ENCODE data around the gene CCDC102A.
A peak's percentile ranks its signal among the peaks of the same experiment; 100 is the strongest.

The CCDC102A gene

GRCh38 chr16:57576429-57576870 lies 40.1 kb upstream of the CCDC102A start:
- TF ChIP-seq ZFX (IDR thresholded peaks at IDR 0.05) (no peak), CTCF (conservative IDR thresholded peaks at IDR 0.05) (peak; percentile 95)
- H3K27ac ChIP-seq, result no peak overlapping the region

DNA sequence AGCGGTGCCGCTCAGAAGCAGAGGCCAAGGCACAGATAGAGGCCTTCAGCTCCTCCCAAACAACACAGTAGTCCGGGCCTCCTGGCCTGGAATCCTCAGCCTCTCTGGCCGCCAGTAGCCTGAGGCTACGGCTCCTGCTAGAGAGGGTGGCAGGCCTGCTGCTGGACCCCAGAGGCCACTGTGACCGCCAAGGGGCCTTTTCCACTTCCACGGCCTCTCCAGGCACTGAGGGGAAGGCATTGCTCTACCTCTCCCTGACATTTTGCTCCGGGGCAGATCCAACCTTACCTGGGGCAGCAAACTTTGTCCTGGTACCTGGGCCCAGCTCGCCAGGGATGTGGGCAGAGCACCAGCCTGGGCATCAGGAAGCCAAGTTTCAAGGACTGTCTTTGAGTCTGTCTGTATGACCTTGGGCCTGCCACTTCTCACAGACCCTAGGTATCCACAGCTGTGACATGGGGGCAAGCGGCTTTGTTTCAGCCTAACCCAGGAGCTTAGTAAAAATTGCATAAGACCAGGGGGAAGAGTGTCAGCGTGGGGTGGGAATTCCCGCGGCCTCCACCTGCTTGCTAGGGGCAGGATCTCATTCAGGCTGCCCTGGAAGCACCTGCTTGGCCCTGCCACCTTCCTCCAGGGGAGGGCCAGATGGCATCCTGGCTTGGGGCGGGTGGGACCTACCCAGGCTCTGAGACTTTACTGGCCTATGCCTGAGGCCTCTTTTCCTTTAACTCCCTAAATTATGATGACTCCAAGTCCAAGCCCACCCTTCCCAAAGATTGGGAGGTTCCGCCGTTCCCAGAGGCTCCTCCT lies 39.3 kb upstream of the CCDC102A start:
- no peak overlapping the region for H3K27ac ChIP-seq
- TF ChIP-seq CTCF (conservative IDR thresholded peaks at IDR 0.05) (no peak), ZFX (IDR thresholded peaks at IDR 0.05) (no peak)

DNA sequence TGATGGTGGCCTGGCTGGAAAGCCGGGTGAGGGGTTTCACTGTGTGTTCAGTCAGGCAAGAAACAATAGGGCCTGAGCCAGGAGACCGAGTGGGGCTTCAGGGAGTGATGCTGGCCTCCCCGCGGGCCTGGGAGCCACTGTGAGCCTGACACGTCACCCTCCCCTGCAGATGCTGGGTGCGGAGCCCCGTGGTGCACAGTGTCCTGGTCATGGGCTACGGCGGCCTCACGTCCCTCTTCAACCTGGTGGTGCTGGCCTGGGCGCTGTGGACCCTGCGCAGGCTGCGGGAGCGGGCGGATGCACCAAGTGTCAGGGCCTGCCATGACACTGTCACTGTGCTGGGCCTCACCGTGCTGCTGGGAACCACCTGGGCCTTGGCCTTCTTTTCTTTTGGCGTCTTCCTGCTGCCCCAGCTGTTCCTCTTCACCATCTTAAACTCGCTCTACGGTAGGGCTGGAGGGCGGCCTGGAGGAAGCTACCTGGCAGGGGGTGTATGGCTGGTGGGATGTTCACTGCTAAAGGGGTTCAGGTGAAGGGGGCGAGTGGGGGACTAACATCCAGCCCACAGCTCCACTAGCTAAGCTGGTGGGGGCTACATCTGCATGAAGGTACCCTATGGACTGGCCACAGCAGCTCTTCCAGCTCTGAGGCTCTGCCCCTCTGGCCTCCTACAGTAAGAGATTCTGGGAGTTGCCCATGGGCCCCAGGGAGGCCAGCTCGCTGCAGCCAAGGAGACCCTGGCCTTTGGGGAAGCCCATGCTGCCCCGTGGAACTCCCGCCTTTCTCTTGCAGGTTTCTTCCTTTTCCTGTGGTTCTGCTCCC lies 38.5 kb upstream of the CCDC102A start:
- H3K27ac ChIP-seq, result no peak overlapping the region
- no peak for TF ChIP-seq ZFX (IDR thresholded peaks at IDR 0.05)
- no peak for TF ChIP-seq CTCF (conservative IDR thresholded peaks at IDR 0.05)

GRCh38 chr16:57574086-57574485 lies 37.7 kb upstream of the CCDC102A start:
- no peak overlapping the region for H3K27ac ChIP-seq
- no peak for TF ChIP-seq ZFX (IDR thresholded peaks at IDR 0.05)
- no peak for TF ChIP-seq CTCF (conservative IDR thresholded peaks at IDR 0.05)

DNA sequence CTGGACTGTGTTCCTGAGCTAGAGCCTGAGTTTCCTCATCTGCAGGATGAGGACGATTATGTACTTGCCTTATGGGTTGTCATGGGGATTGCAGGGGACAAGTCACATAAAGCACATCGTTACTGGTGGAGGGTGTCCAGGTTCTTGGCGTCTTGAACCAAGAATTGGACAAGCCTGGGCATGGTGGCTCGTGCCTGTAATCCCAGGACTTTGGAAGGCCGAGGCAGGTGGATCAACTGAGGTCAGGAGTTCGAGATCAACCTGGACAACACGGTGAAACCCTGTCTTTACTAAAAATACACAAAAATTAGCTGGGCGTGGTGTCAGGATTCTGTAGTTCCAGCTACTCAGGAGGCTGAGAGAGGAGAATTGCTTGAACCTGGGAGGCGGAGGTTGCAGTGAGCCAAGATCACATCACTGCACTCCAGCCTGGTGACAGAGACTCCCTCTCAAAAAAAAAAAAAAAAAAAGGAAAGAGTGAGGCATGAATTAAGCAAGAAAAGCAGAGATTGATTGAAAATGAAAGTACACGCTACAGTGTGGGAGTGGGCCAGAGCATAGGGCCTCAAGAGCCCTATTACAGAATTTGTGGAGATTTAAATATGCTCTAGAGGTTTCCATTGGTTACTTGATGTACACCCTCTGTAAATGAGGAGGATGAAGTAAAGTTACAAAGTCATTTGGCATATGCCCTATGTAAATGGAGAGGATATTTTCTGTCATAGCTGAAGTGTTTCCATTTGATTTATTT lies 36.8 kb upstream of the CCDC102A start:
- no peak for TF ChIP-seq CTCF (conservative IDR thresholded peaks at IDR 0.05)
- no peak overlapping the region for H3K27ac ChIP-seq

GRCh38 chr16:57571098-57571497 lies 34.7 kb upstream of the CCDC102A start:
- no peak overlapping the region for H3K27ac ChIP-seq
- no peak for TF ChIP-seq ZFX (IDR thresholded peaks at IDR 0.05)
- no peak for TF ChIP-seq CTCF (conservative IDR thresholded peaks at IDR 0.05)

Measured in C4-2B (cell line).